IMR-90 (cell line): ENCODE data around the gene MTHFSD. TPM values are rescaled to one million over a fixed set of nuclear protein-coding genes. Genes with fewer than 3 reads are reported as not detected.

Experiments used
- RCOR1 ChIP-seq: IDR thresholded peaks from 2 replicates; pipeline ENCODE4 v1.6.1; 2012; ENCODE audit warnings: mild to moderate bottlenecking, low read length, improper control_type of control experiment; ENCODE audit not compliant: insufficient replicate concordance
- polyA plus RNA-seq, 3 experiments: library from polyadenylated mRNA; depleted of rRNA; stranded (reverse); fragments of >200 nt; gene quantifications; 2 replicates each; pipeline ENCODE4 v1.2.3, GENCODE V29; 2012; ENCODE audit warnings: low replicate concordance in 1 of 3
- total RNA-seq: library from RNA; depleted of rRNA; stranded (reverse); fragments of >200 nt; gene quantifications from 2 replicates; pipeline ENCODE4 v1.2.3, GENCODE V29; 2012
- TF ChIP-seq, protein P1 (sequence below): conservative IDR thresholded peaks from 2 replicates; pipeline ENCODE4 v1.5.1; 2012; ENCODE audit warnings: mild to moderate bottlenecking, low read depth, low read length, improper control_type of control experiment

Gene MTHFSD
- total and polyA plus RNA-seq, 2 of the 4 experiments (the other 2 are of a cell fraction), result 8.2 to 16.8 TPM

DNA sequence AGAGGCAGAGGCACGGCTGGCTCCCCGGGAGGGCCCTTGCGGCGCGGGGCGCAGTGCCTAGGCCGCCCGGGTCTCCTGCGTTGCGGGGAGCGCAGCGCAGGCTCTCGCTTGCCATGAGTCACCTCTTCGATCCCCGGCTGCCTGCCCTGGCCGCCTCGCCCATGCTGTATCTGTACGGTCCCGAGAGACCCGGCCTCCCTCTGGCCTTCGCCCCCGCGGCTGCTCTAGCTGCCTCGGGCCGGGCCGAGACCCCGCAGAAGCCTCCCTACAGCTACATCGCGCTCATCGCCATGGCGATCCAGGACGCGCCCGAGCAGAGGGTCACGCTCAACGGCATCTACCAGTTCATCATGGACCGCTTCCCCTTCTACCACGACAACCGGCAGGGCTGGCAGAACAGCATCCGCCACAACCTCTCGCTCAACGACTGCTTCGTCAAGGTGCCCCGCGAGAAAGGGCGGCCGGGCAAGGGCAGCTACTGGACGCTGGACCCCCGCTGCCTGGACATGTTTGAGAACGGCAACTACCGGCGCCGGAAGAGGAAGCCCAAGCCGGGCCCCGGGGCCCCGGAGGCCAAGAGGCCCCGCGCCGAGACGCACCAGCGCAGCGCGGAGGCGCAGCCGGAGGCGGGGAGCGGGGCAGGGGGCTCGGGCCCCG lies 23.7 kb upstream of the MTHFSD start (continued):
- TF ChIP-seq, protein P1, sequence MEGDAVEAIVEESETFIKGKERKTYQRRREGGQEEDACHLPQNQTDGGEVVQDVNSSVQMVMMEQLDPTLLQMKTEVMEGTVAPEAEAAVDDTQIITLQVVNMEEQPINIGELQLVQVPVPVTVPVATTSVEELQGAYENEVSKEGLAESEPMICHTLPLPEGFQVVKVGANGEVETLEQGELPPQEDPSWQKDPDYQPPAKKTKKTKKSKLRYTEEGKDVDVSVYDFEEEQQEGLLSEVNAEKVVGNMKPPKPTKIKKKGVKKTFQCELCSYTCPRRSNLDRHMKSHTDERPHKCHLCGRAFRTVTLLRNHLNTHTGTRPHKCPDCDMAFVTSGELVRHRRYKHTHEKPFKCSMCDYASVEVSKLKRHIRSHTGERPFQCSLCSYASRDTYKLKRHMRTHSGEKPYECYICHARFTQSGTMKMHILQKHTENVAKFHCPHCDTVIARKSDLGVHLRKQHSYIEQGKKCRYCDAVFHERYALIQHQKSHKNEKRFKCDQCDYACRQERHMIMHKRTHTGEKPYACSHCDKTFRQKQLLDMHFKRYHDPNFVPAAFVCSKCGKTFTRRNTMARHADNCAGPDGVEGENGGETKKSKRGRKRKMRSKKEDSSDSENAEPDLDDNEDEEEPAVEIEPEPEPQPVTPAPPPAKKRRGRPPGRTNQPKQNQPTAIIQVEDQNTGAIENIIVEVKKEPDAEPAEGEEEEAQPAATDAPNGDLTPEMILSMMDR, result no peak
- no peak for TF ChIP-seq RCOR1
